ENCODE data around the gene DPYD.

GRCh38 chr1:97783751-97784150 is 137.1 kb downstream of the DPYD start:
- TF ChIP-seq CTCF (conservative IDR thresholded peaks at IDR 0.05; ENCODE audit: low read depth, low read length) (no peak), EZH2 (IDR thresholded peaks at IDR 0.05; ENCODE audit: low read length, unreplicated experiment) (no peak)

Data from PC-3 (cell line).